Measurements from ENCODE around the gene ISG15. TPM values are rescaled to one million over a fixed set of nuclear protein-coding genes. Genes with fewer than 3 reads are reported as not detected.

Gene ISG15
- total RNA-seq, result 45.6 and 47.1 TPM in 2 replicates

DNA sequence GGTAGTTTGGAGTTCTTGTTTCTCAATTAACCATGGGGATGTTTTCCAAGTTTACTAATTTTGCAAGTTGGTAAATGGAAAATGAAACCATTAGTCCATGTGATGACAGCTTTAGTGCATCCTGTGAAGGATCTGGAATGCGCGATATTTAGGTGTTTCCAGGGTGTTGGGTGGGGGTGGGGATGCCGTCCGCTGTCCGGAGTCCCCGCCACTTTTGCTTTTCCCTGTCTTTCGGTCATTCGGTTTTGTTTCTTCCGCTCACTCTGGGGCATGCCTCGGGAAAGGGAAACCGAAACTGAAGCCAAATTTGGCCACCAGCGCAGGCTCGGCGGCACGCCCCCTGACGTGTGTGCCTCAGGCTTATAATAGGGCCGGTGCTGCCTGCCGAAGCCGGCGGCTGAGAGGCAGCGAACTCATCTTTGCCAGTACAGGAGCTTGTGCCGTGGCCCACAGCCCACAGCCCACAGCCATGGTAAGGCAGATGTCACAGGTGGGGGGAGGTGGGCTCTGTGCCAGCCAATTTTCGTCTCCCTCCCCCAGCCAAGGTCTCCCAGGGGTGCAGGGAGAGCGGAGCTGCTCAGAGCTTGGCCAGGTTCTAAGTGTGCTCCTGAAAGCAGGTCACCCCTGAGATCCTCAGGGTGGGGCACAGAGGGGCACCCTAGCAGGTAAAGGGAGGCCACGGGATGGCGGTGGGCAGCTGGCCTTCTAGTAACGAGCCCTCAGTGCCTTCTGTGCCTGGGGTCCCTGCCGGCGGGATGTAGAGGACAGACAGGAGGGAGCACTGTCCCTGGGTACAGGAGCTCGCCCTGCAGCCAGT lies at the start of gene ISG15:
ISG15 (plus strand) TSS at position 393 of the 817 bp plus-strand sequence; CDS start at position 470, 77 bp downstream.

DNA sequence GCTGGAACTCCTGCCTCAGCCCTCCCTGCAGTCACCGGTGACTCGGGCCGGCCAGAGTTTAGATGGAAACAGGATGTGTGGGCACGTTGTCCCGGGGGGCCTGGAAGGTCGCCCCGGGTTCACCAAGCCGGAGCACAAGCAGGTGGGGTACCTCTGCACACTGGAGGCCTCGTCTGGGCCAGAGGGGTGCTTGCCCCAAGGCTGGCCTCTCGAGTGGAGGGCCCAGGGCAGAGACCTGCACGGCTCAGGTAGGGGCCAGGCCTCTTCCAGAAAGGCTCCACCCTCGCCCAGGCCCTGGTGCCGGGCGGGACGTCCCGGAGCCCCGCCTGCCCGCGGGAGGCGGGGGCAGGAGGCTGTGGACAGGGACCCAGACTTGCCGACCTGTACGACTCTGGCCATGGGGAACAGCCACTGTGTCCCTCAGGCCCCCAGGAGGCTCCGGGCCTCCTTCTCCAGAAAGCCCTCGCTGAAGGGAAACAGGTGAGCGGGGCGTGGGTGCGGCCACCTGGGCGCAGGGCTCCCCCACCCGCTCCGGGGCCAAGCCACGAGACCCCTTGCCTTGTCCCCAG lies 47.1 kb upstream of the ISG15 start, which contains the start of gene PLEKHN1:
PLEKHN1 (plus strand) TSS at position 348 of the 569 bp plus-strand sequence; CDS start at position 398, 50 bp downstream.

DNA sequence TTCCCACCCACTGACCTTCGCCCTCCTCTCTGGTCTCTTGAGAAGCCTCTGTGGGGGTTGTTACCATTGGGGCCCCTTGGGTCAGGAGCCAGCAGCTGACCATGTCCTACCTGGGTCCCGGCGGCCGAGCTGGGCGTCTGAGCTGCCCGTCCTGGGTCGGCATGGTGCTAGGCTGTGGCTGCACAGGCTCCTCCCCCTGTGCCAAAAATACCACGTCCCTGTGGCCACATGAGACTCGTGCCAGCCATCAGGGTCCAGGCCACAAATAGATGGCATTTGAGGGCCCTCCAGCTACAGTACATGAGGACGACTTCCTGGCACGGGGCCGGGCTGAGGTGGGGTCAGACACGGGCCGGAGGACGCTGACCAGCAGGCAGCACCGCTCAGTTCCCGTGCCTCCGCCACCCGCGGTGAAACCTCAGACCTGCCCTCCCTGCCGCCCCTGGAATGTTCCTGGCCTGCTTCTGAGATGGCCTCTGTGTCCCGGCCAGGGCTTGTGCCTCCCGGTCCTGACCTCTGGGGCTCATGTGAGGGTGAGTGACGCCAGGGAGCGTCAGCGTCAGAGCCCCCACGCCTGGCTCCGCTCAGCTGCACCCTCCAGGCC lies 31.2 kb upstream of the ISG15 start, which contains the start of gene PERM1:
PERM1 (minus strand) TSS at position 139 of the 604 bp plus-strand sequence. CDS start 1,064 bp downstream, outside the sequence.

DNA sequence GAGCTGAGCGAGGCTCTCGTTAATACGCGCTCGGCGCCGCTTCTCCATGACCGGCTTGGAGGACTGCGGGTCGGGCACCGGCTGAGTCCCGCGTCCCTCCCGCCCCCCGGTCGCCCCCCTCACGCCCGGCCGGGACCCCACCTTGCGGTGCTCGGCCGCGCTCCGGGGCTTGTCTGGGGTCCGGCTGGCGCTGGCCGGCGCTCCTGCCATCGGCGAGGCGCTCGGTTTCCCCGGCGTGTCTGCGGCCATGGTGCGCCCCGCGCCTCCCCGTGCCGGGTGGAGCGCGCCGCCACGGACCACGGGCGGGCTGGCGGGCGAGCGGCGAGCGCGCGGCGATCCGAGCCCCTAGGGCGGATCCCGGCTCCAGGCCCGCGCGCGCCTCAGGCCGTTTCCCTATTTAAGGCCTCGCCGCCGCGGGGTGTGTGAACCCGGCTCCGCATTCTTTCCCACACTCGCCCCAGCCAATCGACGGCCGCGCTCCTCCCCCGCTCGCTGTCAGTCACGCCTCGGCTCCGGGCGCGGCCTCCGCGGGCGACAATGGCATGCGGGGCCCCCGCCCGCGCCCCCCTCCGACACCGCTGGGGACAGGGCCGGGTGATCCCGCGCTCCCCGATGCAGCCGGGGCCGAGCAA lies 13.5 kb upstream of the ISG15 start, which contains the start of gene HES4:
HES4 (minus strand) TSS at position 373 of the 632 bp plus-strand sequence; CDS start at position 249, 124 bp downstream.

DNA sequence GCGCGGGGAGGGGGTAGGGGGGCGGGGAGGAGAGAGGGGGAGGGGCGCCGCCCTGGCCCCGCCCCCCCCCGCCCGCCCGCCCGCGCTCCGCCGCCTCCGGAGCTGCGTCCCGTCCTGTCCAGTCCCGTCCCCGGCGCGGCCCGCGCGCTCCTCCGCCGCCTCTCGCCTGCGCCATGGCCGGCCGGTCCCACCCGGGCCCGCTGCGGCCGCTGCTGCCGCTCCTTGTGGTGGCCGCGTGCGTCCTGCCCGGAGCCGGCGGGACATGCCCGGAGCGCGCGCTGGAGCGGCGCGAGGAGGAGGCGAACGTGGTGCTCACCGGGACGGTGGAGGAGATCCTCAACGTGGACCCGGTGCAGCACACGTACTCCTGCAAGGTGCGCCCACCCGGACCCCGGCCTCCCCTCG lies 6.7 kb downstream of the ISG15 start, which contains the start of gene AGRN:
AGRN (plus strand) TSS at position 121 of the 405 bp plus-strand sequence; CDS start at position 174, 53 bp downstream.

Small RNAs within 50 kb of the gene (small RNA-seq; reads per million reads assigned to genes)
- gene AL645608.3, result not detected

Other genes with a start within 250 kb of the ISG15 start
- gene SAMD11, start 89.6 kb upstream of the ISG15 start, total RNA-seq, result under 0.01 and 0.20 TPM in 2 replicates
- 76.4 and 120 TPM in 2 replicates for gene NOC2L, start 54.2 kb upstream of the ISG15 start, total RNA-seq
- gene KLHL17, start 52.9 kb upstream of the ISG15 start, total RNA-seq, result 4.8 and 9.2 TPM in 2 replicates
- 0.73 and 1.2 TPM in 2 replicates for gene PLEKHN1, start 47.0 kb upstream of the ISG15 start, total RNA-seq
- gene PERM1, start 31.4 kb upstream of the ISG15 start, total RNA-seq, result not detected in 2 replicates
- not detected in 2 replicates for gene HES4, start 13.4 kb upstream of the ISG15 start, total RNA-seq
- gene AGRN, start 6.6 kb downstream of the ISG15 start, total RNA-seq, result 9.9 and 19.2 TPM in 2 replicates
- gene RNF223, start 60.8 kb downstream of the ISG15 start, total RNA-seq, result not detected in 2 replicates
- gene C1orf159, start 102.6 kb downstream of the ISG15 start, total RNA-seq, result 5.9 and 11.5 TPM in 2 replicates
- not detected in 2 replicates for gene TTLL10, start 160.4 kb downstream of the ISG15 start, total RNA-seq
- not detected in 2 replicates for gene TNFRSF18, start 193.1 kb downstream of the ISG15 start, total RNA-seq
- under 0.01 TPM in 1 of 2 replicates, not detected in the other for gene TNFRSF4, start 200.7 kb downstream of the ISG15 start, total RNA-seq
- 87.6 and 101 TPM in 2 replicates for gene SDF4, start 218.5 kb downstream of the ISG15 start, total RNA-seq
- gene B3GALT6, start 218.7 kb downstream of the ISG15 start, total RNA-seq, result 20.6 and 22.3 TPM in 2 replicates
- gene C1QTNF12, start 233.2 kb downstream of the ISG15 start, total RNA-seq, result 0.59 and 1.8 TPM in 2 replicates

Data from subcutaneous preadipocyte (primary cell).